K562 (cell line): ENCODE data around the gene WDR45. TPM values are rescaled to one million over a fixed set of nuclear protein-coding genes. Genes with fewer than 3 reads are reported as not detected.

Source experiments
- ETV5 ChIP-seq: sonication (generic); formaldehyde crosslinking; IDR thresholded peaks from 2 replicates; pipeline ENCODE4 v1.4.0; 2020; ENCODE audit warnings: low read depth, mild to moderate bottlenecking, missing genetic modification reagents
- EZH2 ChIP-seq: IDR thresholded peaks from 2 replicates; pipeline ENCODE4 v1.6.1; 2012; ENCODE audit warnings: low read depth, mild to moderate bottlenecking, inconsistent platforms, low read length, borderline replicate concordance
- MBD2 ChIP-seq: sonication (generic); IDR thresholded peaks from 2 replicates; pipeline ENCODE4 v1.6.1; 2016; ENCODE audit warnings: low read depth, borderline replicate concordance
- MTA1 ChIP-seq: fragments of 450-650 bp; IDR thresholded peaks from 2 replicates; pipeline ENCODE4 v1.6.1; 2017; ENCODE audit warnings: borderline replicate concordance
- MYBL2 ChIP-seq, 2 experiments: fragments of 450-650 bp in 1 of 2; sonication (generic) in 1 of 2; formaldehyde crosslinking in 1 of 2; IDR thresholded peaks; 2 replicates each; pipeline versions ENCODE4 v1.6.1 to v1.8.1; 2017 to 2022; ENCODE audit warnings: borderline replicate concordance in 1 of 2, inconsistent platforms in 1 of 2, low read depth in 1 of 2, mild to moderate bottlenecking in 1 of 2, missing genetic modification reagents in 1 of 2, moderate library complexity in 1 of 2
- NFIC ChIP-seq: fragments of 450-650 bp; IDR thresholded peaks from 2 replicates; pipeline ENCODE4 v1.6.1; 2017; ENCODE audit warnings: mild to moderate bottlenecking, inconsistent platforms
- POLR3G ChIP-seq: IDR thresholded peaks from 2 replicates; pipeline ENCODE4 v1.6.1; 2011; ENCODE audit not compliant: insufficient read length, insufficient replicate concordance; ENCODE audit errors: extremely low read depth
- SMAD3 ChIP-seq: fragments of 450-650 bp; formaldehyde crosslinking; conservative IDR thresholded peaks from 2 replicates; pipeline ENCODE4 v1.4.0; 2020; ENCODE audit warnings: mild to moderate bottlenecking
- TAF1 ChIP-seq: IDR thresholded peaks from 2 replicates; pipeline ENCODE4 v1.6.1; 2011; ENCODE audit warnings: mild to moderate bottlenecking, low read length, moderate library complexity; ENCODE audit not compliant: insufficient read depth, control insufficient read depth, severe bottlenecking; ENCODE audit errors: extremely low read depth
- THRAP3 ChIP-seq: fragments of 450-650 bp; IDR thresholded peaks from 2 replicates; pipeline ENCODE4 v1.6.1; 2016; ENCODE audit warnings: mild to moderate bottlenecking, inconsistent platforms, borderline replicate concordance
- TOE1 ChIP-seq, 2 experiments: fragments of 450-650 bp in 1 of 2; sonication (generic) in 1 of 2; formaldehyde crosslinking in 1 of 2; IDR thresholded peaks; 2 replicates each; pipeline versions ENCODE4 v1.7.1 to v1.8.0; 2016 to 2022; ENCODE audit warnings: borderline replicate concordance in 2 of 2, mild to moderate bottlenecking in 2 of 2, antibody characterized with exemption in 1 of 2, inconsistent platforms in 1 of 2, low read depth in 1 of 2, missing genetic modification reagents in 1 of 2, moderate library complexity in 1 of 2
- ZBTB7A ChIP-seq: IDR thresholded peaks from 2 replicates; pipeline ENCODE4 v1.6.1; 2011; ENCODE audit warnings: low read depth, mild to moderate bottlenecking, low read length, moderate library complexity, borderline replicate concordance; ENCODE audit not compliant: control insufficient read depth
- ZNF124 ChIP-seq: sonication (generic); formaldehyde crosslinking; IDR thresholded peaks from 2 replicates; pipeline ENCODE4 v1.8.1; 2022; ENCODE audit warnings: missing genetic modification reagents
- ZNF217 ChIP-seq: sonication (generic); formaldehyde crosslinking; IDR thresholded peaks from 2 replicates; pipeline ENCODE4 v1.8.0; 2022; ENCODE audit warnings: mild to moderate bottlenecking, missing genetic modification reagents
- ZNF253 ChIP-seq: fragments of 250-450 bp; sonication (Bioruptor Pico); conservative IDR thresholded peaks from 2 replicates; pipeline ENCODE4 v1.6.1; 2021; ENCODE audit warnings: mild to moderate bottlenecking
- polyA plus RNA-seq, 8 experiments: library from polyadenylated mRNA; depleted of rRNA in 4 of 8; stranded (reverse) in 5 of 8; unstranded in 3 of 8; fragments of >200 nt; fragmentation: Nextera tagmentation in 2 of 8; fragmentation: Illumina TruSeq in 1 of 8; extraction: Ambion mirVana in 2 of 8; extraction: Trizol in 1 of 8; gene quantifications; 2 replicates each; pipeline versions ENCODE4 v1.2.1 to v1.2.3, GENCODE V29; 2011 to 2014; ENCODE audit warnings: inconsistent platforms in 1 of 8, missing spikeins in 1 of 8
- total RNA-seq, 7 experiments: library from RNA; depleted of rRNA in 6 of 7; stranded (reverse); fragments of >200 nt in 6 of 7; fragmentation: Illumina TruSeq in 2 of 7; extraction: Trizol in 2 of 7; gene quantifications; 2 replicates each; pipeline versions ENCODE4 v1.2.1 to v1.2.3, GENCODE V29; 2011 to 2021; ENCODE audit warnings: low replicate concordance in 1 of 7
- TF ChIP-seq, protein P1 (sequence below): fragments of 150-350 bp; conservative IDR thresholded peaks from 2 replicates; pipeline ENCODE4 v1.6.1; 2014; ENCODE audit warnings: low read length
- TF ChIP-seq, protein P2 (sequence below): fragments of 250-450 bp; sonication (Bioruptor Pico); IDR thresholded peaks from 2 replicates; pipeline ENCODE4 v1.4.0; 2020; ENCODE audit warnings: mild to moderate bottlenecking, moderate library complexity

The WDR45 gene
- total and polyA plus RNA-seq, 9 of the 15 experiments (the other 6 are each of a cell fraction or from before 2014, with no cell fraction given): 19.4 to 136 (median 59.7) TPM

DNA sequence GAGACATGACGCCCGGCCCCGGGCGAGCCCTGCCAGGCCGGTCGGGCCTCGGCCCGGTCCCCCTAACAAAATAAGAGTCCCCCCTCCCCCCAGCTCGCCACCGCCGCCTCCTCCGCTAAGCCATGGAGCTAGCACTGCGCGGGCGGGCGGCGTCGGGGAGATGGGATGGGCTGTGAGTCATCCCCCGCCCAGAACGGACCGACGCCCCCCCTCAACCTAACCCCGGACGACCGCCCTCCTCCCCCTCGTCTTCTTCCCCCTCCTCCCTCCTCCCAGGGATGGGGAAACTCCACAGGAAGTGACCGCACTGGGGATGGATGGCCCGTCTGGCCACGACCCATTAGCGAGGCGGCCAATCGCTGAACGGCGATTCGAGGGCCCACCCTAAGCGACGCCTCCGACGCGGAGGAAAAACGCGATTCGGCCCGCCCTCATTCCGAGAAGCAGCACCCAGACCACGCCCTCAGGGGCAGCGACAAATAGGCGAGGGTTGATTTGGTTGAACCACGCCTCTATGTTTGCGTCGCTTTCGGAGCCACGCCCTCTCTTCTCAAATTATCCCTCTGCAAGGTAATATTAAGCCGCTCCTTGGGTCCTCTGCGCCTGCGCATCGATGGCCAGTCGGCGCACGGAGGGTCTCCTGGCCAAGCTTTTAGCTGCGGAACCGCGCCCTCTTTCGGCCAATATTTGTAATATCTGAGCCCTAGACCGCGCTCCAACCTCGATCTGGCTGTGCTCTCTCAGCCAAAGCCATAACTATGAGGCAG lies 36.3 kb downstream of the WDR45 start, which contains the start of gene TFE3 (continued):
- TF ChIP-seq, protein P1, sequence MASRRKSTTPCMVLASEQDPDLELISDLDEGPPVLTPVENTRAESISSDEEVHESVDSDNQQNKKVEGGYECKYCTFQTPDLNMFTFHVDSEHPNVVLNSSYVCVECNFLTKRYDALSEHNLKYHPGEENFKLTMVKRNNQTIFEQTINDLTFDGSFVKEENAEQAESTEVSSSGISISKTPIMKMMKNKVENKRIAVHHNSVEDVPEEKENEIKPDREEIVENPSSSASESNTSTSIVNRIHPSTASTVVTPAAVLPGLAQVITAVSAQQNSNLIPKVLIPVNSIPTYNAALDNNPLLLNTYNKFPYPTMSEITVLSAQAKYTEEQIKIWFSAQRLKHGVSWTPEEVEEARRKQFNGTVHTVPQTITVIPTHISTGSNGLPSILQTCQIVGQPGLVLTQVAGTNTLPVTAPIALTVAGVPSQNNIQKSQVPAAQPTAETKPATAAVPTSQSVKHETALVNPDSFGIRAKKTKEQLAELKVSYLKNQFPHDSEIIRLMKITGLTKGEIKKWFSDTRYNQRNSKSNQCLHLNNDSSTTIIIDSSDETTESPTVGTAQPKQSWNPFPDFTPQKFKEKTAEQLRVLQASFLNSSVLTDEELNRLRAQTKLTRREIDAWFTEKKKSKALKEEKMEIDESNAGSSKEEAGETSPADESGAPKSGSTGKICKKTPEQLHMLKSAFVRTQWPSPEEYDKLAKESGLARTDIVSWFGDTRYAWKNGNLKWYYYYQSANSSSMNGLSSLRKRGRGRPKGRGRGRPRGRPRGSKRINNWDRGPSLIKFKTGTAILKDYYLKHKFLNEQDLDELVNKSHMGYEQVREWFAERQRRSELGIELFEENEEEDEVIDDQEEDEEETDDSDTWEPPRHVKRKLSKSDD: no peak
- peak; percentile 86 for TF ChIP-seq ZBTB7A
- no peak for TF ChIP-seq MYBL2 (IDR thresholded peaks at IDR 0.05; ENCODE audit: low read depth)
- TF ChIP-seq MYBL2 (CRISPR knock-in tag; IDR thresholded peaks at IDR 0.05; ENCODE audit: borderline replicate concordance): no peak
- TF ChIP-seq NFIC: peak; percentile 30; the same call in 1 of the 2 replicates
- TF ChIP-seq MTA1: peak; percentile 66; the same call in 1 of the 2 replicates
- no peak for TF ChIP-seq TOE1 (IDR thresholded peaks at IDR 0.05; ENCODE audit: borderline replicate concordance)
- no peak for TF ChIP-seq TOE1 (CRISPR knock-in tag; IDR thresholded peaks at IDR 0.05; ENCODE audit: borderline replicate concordance, low read depth)
- TF ChIP-seq ETV5 (CRISPR knock-in tag): no peak
- TF ChIP-seq MBD2: peak; percentile 30; the same call in 1 of the 2 replicates
- no peak for TF ChIP-seq THRAP3
- no peak for TF ChIP-seq POLR3G
- TF ChIP-seq ZNF124 (CRISPR knock-in tag): no peak
- no peak for TF ChIP-seq ZNF217 (CRISPR knock-in tag)
- peak; percentile 65 for TF ChIP-seq TAF1
- no peak for TF ChIP-seq EZH2
- TF ChIP-seq, protein P2, sequence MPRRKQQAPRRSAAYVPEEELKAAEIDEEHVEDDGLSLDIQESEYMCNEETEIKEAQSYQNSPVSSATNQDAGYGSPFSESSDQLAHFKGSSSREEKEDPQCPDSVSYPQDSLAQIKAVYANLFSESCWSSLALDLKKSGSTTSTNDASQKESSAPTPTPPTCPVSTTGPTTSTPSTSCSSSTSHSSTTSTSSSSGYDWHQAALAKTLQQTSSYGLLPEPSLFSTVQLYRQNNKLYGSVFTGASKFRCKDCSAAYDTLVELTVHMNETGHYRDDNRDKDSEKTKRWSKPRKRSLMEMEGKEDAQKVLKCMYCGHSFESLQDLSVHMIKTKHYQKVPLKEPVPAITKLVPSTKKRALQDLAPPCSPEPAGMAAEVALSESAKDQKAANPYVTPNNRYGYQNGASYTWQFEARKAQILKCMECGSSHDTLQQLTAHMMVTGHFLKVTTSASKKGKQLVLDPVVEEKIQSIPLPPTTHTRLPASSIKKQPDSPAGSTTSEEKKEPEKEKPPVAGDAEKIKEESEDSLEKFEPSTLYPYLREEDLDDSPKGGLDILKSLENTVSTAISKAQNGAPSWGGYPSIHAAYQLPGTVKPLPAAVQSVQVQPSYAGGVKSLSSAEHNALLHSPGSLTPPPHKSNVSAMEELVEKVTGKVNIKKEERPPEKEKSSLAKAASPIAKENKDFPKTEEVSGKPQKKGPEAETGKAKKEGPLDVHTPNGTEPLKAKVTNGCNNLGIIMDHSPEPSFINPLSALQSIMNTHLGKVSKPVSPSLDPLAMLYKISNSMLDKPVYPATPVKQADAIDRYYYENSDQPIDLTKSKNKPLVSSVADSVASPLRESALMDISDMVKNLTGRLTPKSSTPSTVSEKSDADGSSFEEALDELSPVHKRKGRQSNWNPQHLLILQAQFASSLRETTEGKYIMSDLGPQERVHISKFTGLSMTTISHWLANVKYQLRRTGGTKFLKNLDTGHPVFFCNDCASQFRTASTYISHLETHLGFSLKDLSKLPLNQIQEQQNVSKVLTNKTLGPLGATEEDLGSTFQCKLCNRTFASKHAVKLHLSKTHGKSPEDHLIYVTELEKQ: no peak
- TF ChIP-seq SMAD3 (CRISPR knock-in tag): no peak
- TF ChIP-seq ZNF253 (CRISPR knock-in tag): no peak
